Measurements from ENCODE around the gene C16orf74.

The C16orf74 gene

GRCh38 chr16:85680352-85680944, 70.4 kb downstream of the C16orf74 start:
- no peak overlapping the region for H3K4me3 ChIP-seq (ENCODE audit: control insufficient read depth, low read depth, low read length)
- TF ChIP-seq CTCF (IDR thresholded peaks at IDR 0.05; ENCODE audit: control insufficient read depth, insufficient read depth, low read depth, low read length, missing control alignments) = no peak
- DNase-seq (ENCODE audit: low read depth) = no peak

GRCh38 chr16:85679870-85680269, 71.0 kb downstream of the C16orf74 start:
- TF ChIP-seq CTCF (IDR thresholded peaks at IDR 0.05; ENCODE audit: control insufficient read depth, insufficient read depth, low read depth, low read length, missing control alignments) = no peak

GRCh38 chr16:85678821-85679220, 72.1 kb downstream of the C16orf74 start:
- H3K4me3 ChIP-seq (ENCODE audit: control insufficient read depth, low read depth, low read length) = no peak overlapping the region
- DNase-seq (ENCODE audit: low read depth) = no peak
- no peak for TF ChIP-seq CTCF (IDR thresholded peaks at IDR 0.05; ENCODE audit: control insufficient read depth, insufficient read depth, low read depth, low read length, missing control alignments)

More at GRCh38 chr16:85679870-85680269, 71.0 kb downstream of the C16orf74 start:
- DNase-seq (ENCODE audit: low read depth) = no peak
- no peak overlapping the region for H3K4me3 ChIP-seq (ENCODE audit: control insufficient read depth, low read depth, low read length)

GRCh38 chr16:85678016-85678415, 72.9 kb downstream of the C16orf74 start:
- TF ChIP-seq CTCF (IDR thresholded peaks at IDR 0.05; ENCODE audit: control insufficient read depth, insufficient read depth, low read depth, low read length, missing control alignments) = no peak
- DNase-seq (ENCODE audit: low read depth) = no peak
- no peak overlapping the region for H3K4me3 ChIP-seq (ENCODE audit: control insufficient read depth, low read depth, low read length)

GRCh38 chr16:85677383-85677967, 73.4 kb downstream of the C16orf74 start:
- no peak overlapping the region for H3K4me3 ChIP-seq (ENCODE audit: control insufficient read depth, low read depth, low read length)
- no peak for TF ChIP-seq CTCF (IDR thresholded peaks at IDR 0.05; ENCODE audit: control insufficient read depth, insufficient read depth, low read depth, low read length, missing control alignments)
- no peak for DNase-seq (ENCODE audit: low read depth)

GRCh38 chr16:85676466-85676865, 74.4 kb downstream of the C16orf74 start:
- no peak for DNase-seq (ENCODE audit: low read depth)
- TF ChIP-seq CTCF (IDR thresholded peaks at IDR 0.05; ENCODE audit: control insufficient read depth, insufficient read depth, low read depth, low read length, missing control alignments) = no peak
- H3K4me3 ChIP-seq (ENCODE audit: control insufficient read depth, low read depth, low read length) = no peak overlapping the region
